Fibroblast of lung (primary cell): ENCODE results near the gene MT1B. TPM values are rescaled to one million over a fixed set of nuclear protein-coding genes. Genes with fewer than 3 reads are reported as not detected.

ENCODE experiments used
- DNase-seq, 2 donors: peaks; one replicate each; pipeline versions ENCODE4 v3.0.0 to v3.0.0-alpha.2; 2010; ENCODE audit warnings: low read depth in 2 of 2
- H2AFZ ChIP-seq: 2 replicates; pipeline ENCODE4 v1.5.1; 2012; ENCODE audit warnings: low read length, control low read depth, inconsistent platforms
- H3K27ac ChIP-seq: 2 replicates; pipeline ENCODE4 v1.5.1; 2011; ENCODE audit warnings: low read length, control low read depth; ENCODE audit not compliant: insufficient read depth
- H3K27me3 ChIP-seq: 2 replicates; pipeline ENCODE4 v1.5.1; 2011; ENCODE audit warnings: mild to moderate bottlenecking, low read length; ENCODE audit not compliant: control insufficient read depth, insufficient read depth
- H3K36me3 ChIP-seq: 2 replicates; pipeline ENCODE4 v1.5.1; 2011; ENCODE audit warnings: low read length; ENCODE audit not compliant: control insufficient read depth, insufficient read depth
- H3K4me1 ChIP-seq: 2 replicates; pipeline ENCODE4 v1.5.1; 2011; ENCODE audit warnings: low read length; ENCODE audit not compliant: control insufficient read depth, insufficient read depth; ENCODE audit errors: extremely low read depth
- H3K4me2 ChIP-seq: 2 replicates; pipeline ENCODE4 v1.5.1; 2011; ENCODE audit warnings: low read length, control low read depth; ENCODE audit not compliant: insufficient read depth; ENCODE audit errors: extremely low read depth
- H3K4me3 ChIP-seq, 4 experiments: fragments of 200-600 bp in 1 of 4; sonication (generic) in 1 of 4; replicated peaks in 1 of 4; 2 replicates each; pipeline ENCODE4 v1.5.1; 2011 to 2016; ENCODE audit warnings: low read length in 4 of 4, low read depth in 3 of 4, mild to moderate bottlenecking in 3 of 4, control low read depth in 2 of 4, inconsistent platforms in 1 of 4, mixed read lengths in 1 of 4; ENCODE audit not compliant: insufficient read depth in 1 of 4; ENCODE audit errors: control extremely low read depth in 1 of 4
- H3K79me2 ChIP-seq: 2 replicates; pipeline ENCODE4 v1.5.1; 2012; ENCODE audit warnings: mild to moderate bottlenecking, low read length, inconsistent platforms; ENCODE audit not compliant: control insufficient read depth, insufficient read depth
- H3K9ac ChIP-seq: 2 replicates; pipeline ENCODE4 v1.5.1; 2011; ENCODE audit warnings: mild to moderate bottlenecking, low read length, control low read depth; ENCODE audit not compliant: insufficient read depth
- H3K9me3 ChIP-seq: 2 replicates; pipeline ENCODE4 v1.5.1; 2012; ENCODE audit warnings: low read depth, low read length; ENCODE audit not compliant: control insufficient read depth, insufficient read depth
- H4K20me1 ChIP-seq: 2 replicates; pipeline ENCODE4 v1.5.1; 2011; ENCODE audit warnings: low read length; ENCODE audit not compliant: control insufficient read depth, insufficient read depth; ENCODE audit errors: extremely low read depth
- EZH2 ChIP-seq: IDR thresholded peaks from 2 replicates; pipeline ENCODE4 v1.5.1; 2012; ENCODE audit warnings: low read length, control low read depth, mild to moderate bottlenecking; ENCODE audit errors: missing control alignments
- polyA plus RNA-seq, 2 donors: library from polyadenylated mRNA; depleted of rRNA in 1 of 2; stranded (reverse) in 1 of 2; unstranded in 1 of 2; fragments of >200 nt; gene quantifications; 2 replicates each; pipeline ENCODE4 v1.2.1, GENCODE V29; 2011 to 2012; ENCODE audit warnings: missing spikeins in 1 of 2
- total RNA-seq: library from RNA; depleted of rRNA; stranded (reverse); fragments of >200 nt; gene quantifications from 2 replicates; pipeline ENCODE4 v1.2.1, GENCODE V29; 2014
- TF ChIP-seq, protein P1 (sequence below), 2 donors: IDR thresholded peaks in 1 of 2; conservative IDR thresholded peaks in 1 of 2; 1 replicate in 1 of 2; 2 replicates in 1 of 2; pipeline ENCODE4 v1.5.1; 2011 to 2012; ENCODE audit warnings: low read length in 2 of 2, control low read depth in 1 of 2, inconsistent platforms in 1 of 2, low read depth in 1 of 2, mild to moderate bottlenecking in 1 of 2

Gene MT1B
- total and polyA plus RNA-seq, 2 donors (not counting 1 experiment from before 2014, with no cell fraction given), result not detected

DNA sequence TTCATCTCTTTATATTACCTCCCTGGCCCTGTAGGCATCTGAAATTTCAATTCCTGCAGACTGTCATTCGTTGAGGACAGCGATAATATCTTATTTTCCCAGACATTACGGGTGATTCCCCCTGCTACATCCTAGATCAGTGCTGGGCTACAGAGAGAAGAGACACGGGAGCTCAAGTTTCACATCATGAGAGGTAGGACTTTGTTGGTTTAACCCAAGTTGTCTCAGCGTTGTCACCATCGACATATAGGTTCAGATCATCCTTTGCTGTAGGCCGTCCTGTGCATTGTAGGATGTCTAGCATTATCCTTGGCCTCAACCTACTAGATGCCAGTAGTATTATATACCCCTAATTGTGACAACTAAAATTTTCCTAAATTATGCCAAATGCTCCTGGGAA is 49.8 kb downstream of the MT1B start:
- no peaks in the 10 kb centered on the region for H3K9me3 ChIP-seq
- no peak overlapping the region for H3K27ac ChIP-seq
- H3K4me3 ChIP-seq, result no peak overlapping the region
- H3K9ac ChIP-seq, result no peak overlapping the region
- DNase-seq, result no peak
- H3K4me1 ChIP-seq, result peaks cover 4% of the 10 kb centered on the region
- H3K79me2 ChIP-seq, result no peaks in the 10 kb centered on the region
- H3K36me3 ChIP-seq, result no peaks in the 10 kb centered on the region
- peak overlapping the region; percentile 62 for H2AFZ ChIP-seq
- TF ChIP-seq, protein P1, sequence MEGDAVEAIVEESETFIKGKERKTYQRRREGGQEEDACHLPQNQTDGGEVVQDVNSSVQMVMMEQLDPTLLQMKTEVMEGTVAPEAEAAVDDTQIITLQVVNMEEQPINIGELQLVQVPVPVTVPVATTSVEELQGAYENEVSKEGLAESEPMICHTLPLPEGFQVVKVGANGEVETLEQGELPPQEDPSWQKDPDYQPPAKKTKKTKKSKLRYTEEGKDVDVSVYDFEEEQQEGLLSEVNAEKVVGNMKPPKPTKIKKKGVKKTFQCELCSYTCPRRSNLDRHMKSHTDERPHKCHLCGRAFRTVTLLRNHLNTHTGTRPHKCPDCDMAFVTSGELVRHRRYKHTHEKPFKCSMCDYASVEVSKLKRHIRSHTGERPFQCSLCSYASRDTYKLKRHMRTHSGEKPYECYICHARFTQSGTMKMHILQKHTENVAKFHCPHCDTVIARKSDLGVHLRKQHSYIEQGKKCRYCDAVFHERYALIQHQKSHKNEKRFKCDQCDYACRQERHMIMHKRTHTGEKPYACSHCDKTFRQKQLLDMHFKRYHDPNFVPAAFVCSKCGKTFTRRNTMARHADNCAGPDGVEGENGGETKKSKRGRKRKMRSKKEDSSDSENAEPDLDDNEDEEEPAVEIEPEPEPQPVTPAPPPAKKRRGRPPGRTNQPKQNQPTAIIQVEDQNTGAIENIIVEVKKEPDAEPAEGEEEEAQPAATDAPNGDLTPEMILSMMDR (conservative IDR thresholded peaks at IDR 0.05 in 1 of 2, IDR thresholded peaks at IDR 0.05 in 1 of 2; ENCODE audit: low read depth in 1 of 2, low read length in 2 of 2), result no peak
- no peak for TF ChIP-seq EZH2
- no peaks in the 10 kb centered on the region for H4K20me1 ChIP-seq
- H3K4me2 ChIP-seq, result no peak overlapping the region
- no peaks in the 10 kb centered on the region for H3K27me3 ChIP-seq

Other genes starting within 250 kb of the MT1B start
- gene AMFR, start 226.3 kb upstream of the MT1B start, total RNA-seq, result 350 and 413 TPM in 2 replicates
- 75.9 and 76.1 TPM in 2 replicates for gene AMFR, start 226.3 kb upstream of the MT1B start, polyA plus RNA-seq
- 64.2 and 69.9 TPM in 2 replicates for gene NUDT21, start 200.6 kb upstream of the MT1B start, total RNA-seq
- gene NUDT21, start 200.6 kb upstream of the MT1B start, polyA plus RNA-seq, result 132 and 136 TPM in 2 replicates
- 54.7 and 55.0 TPM in 2 replicates for gene OGFOD1, start 200.3 kb upstream of the MT1B start, total RNA-seq
- gene OGFOD1, start 200.3 kb upstream of the MT1B start, polyA plus RNA-seq, result 101 and 110 TPM in 2 replicates
- gene BBS2, start 131.9 kb upstream of the MT1B start, total RNA-seq, result 76.3 and 84.9 TPM in 2 replicates
- 42.5 and 59.9 TPM in 2 replicates for gene BBS2, start 131.9 kb upstream of the MT1B start, polyA plus RNA-seq
- not detected in 2 replicates for gene MT4, start 86.8 kb upstream of the MT1B start, total RNA-seq
- gene MT4, start 86.8 kb upstream of the MT1B start, polyA plus RNA-seq, result not detected in 2 replicates
- not detected in 2 replicates for gene MT3, start 62.4 kb upstream of the MT1B start, total RNA-seq
- not detected in 2 replicates for gene MT3, start 62.4 kb upstream of the MT1B start, polyA plus RNA-seq
- 76.5 and 113 TPM in 2 replicates for gene MT2A, start 43.3 kb upstream of the MT1B start, total RNA-seq
- gene MT2A, start 43.3 kb upstream of the MT1B start, polyA plus RNA-seq, result 49.2 and 225 TPM in 2 replicates
- gene MT1E, start 26.1 kb upstream of the MT1B start, total RNA-seq, result 251 and 390 TPM in 2 replicates
- 465 and 572 TPM in 2 replicates for gene MT1E, start 26.1 kb upstream of the MT1B start, polyA plus RNA-seq
- 18.5 and 58.8 TPM in 2 replicates for gene MT1M, start 19.2 kb upstream of the MT1B start, total RNA-seq
- gene MT1M, start 19.2 kb upstream of the MT1B start, polyA plus RNA-seq, result 6.9 and 8.5 TPM in 2 replicates
- 2.3 and 5.3 TPM in 2 replicates for gene MT1A, start 13.2 kb upstream of the MT1B start, total RNA-seq
- 2.9 and 4.8 TPM in 2 replicates for gene MT1A, start 13.2 kb upstream of the MT1B start, polyA plus RNA-seq
- gene MT1F, start 6.1 kb downstream of the MT1B start, total RNA-seq, result 0.26 and 2.1 TPM in 2 replicates
- gene MT1F, start 6.1 kb downstream of the MT1B start, polyA plus RNA-seq, result 0.20 and 3.2 TPM in 2 replicates
- 11.6 and 16.4 TPM in 2 replicates for gene MT1G, start 16.2 kb downstream of the MT1B start, total RNA-seq
- 5.7 and 9.1 TPM in 2 replicates for gene MT1G, start 16.2 kb downstream of the MT1B start, polyA plus RNA-seq
- gene MT1H, start 17.9 kb downstream of the MT1B start, total RNA-seq, result not detected in 2 replicates
- gene MT1H, start 17.9 kb downstream of the MT1B start, polyA plus RNA-seq, result not detected in 2 replicates
- 86.8 and 137 TPM in 2 replicates for gene MT1X, start 30.6 kb downstream of the MT1B start, total RNA-seq
- gene MT1X, start 30.6 kb downstream of the MT1B start, polyA plus RNA-seq, result 137 and 242 TPM in 2 replicates
- 36.7 and 42.9 TPM in 2 replicates for gene NUP93, start 78.2 kb downstream of the MT1B start, total RNA-seq
- 37.6 and 61.0 TPM in 2 replicates for gene NUP93, start 78.2 kb downstream of the MT1B start, polyA plus RNA-seq
- gene SLC12A3, start 213.3 kb downstream of the MT1B start, total RNA-seq, result not detected in 2 replicates
- gene SLC12A3, start 213.3 kb downstream of the MT1B start, polyA plus RNA-seq, result not detected in 2 replicates